SU-DHL-6 (cell line): ENCODE results near the gene INAFM2.

ENCODE experiments used
- CTCF ChIP-seq: fragments of 200-600 bp; sonication (generic); IDR thresholded peaks from one replicate; pipeline ENCODE4 v1.5.1; 2017; ENCODE audit warnings: antibody characterized with exemption, mild to moderate bottlenecking, low read length, moderate library complexity; ENCODE audit not compliant: insufficient read depth, poor library complexity, severe bottlenecking
- EZH2phosphoT487 ChIP-seq: fragments of 200-600 bp; sonication (generic), shearing (Covaris generic); conservative IDR thresholded peaks from 2 replicates; pipeline ENCODE4 v1.6.1; 2018; ENCODE audit warnings: mild to moderate bottlenecking, antibody characterized with exemption, low read length, moderate library complexity, mixed read lengths

- no peak for TF ChIP-seq CTCF
- no peak for TF ChIP-seq EZH2phosphoT487
These were observed 33.8 kb downstream of the INAFM2 start for GRCh38 chr15:40357246-40357645.
